HEK293 (cell line): ENCODE results near the gene LRRC7.

Source experiments
- MYNN ChIP-seq: fragments of 450-650 bp; formaldehyde crosslinking; IDR thresholded peaks from 2 replicates; pipeline ENCODE4 v1.5.1; 2016; ENCODE audit warnings: missing biosample characterization, missing genetic modification characterization, borderline replicate concordance
- SETDB1 ChIP-seq: IDR thresholded peaks from one replicate; pipeline ENCODE4 v1.6.1; 2017; ENCODE audit warnings: mild to moderate bottlenecking, low read length, moderate library complexity, mixed read lengths; ENCODE audit not compliant: insufficient read length
- ZNF24 ChIP-seq: fragments of 450-650 bp; formaldehyde crosslinking; IDR thresholded peaks from 2 replicates; pipeline ENCODE4 v1.5.1; 2016; ENCODE audit warnings: missing biosample characterization, missing genetic modification characterization
- ZNF843 ChIP-seq: fragments of 450-650 bp; formaldehyde crosslinking; IDR thresholded peaks from 2 replicates; pipeline ENCODE4 v1.5.1; 2016; ENCODE audit warnings: missing biosample characterization, missing genetic modification characterization
- TF ChIP-seq, protein P1 (sequence below): fragments of 450-650 bp; formaldehyde crosslinking; IDR thresholded peaks from 2 replicates; pipeline ENCODE4 v1.5.1; 2016; ENCODE audit warnings: missing biosample characterization, missing genetic modification characterization
- TF ChIP-seq, protein P2 (sequence below): fragments of 450-650 bp; formaldehyde crosslinking; IDR thresholded peaks from 2 replicates; pipeline ENCODE4 v1.5.1; 2016; ENCODE audit warnings: missing biosample characterization, missing genetic modification characterization

DNA sequence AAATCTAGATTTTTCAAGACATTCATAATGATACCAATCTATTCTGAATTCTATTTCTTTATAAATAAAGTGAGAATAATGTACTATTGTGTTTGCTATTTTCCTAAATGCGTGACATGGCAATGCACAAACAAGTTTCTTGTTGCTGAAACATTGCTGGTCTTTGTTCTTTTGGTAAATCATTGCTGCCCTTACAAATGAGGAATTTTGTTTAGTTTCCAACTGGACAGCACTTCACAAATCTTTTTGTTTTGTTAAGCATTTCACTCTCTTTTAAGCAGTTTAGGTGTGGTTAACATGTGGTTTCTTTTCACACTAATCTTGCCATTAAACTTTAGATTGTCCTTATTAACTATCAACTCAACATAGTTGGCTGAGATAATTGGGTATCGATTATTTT lies 94.6 kb downstream of the LRRC7 start:
- no peak for TF ChIP-seq ZNF843
- TF ChIP-seq MYNN: no peak
- TF ChIP-seq, protein P1, sequence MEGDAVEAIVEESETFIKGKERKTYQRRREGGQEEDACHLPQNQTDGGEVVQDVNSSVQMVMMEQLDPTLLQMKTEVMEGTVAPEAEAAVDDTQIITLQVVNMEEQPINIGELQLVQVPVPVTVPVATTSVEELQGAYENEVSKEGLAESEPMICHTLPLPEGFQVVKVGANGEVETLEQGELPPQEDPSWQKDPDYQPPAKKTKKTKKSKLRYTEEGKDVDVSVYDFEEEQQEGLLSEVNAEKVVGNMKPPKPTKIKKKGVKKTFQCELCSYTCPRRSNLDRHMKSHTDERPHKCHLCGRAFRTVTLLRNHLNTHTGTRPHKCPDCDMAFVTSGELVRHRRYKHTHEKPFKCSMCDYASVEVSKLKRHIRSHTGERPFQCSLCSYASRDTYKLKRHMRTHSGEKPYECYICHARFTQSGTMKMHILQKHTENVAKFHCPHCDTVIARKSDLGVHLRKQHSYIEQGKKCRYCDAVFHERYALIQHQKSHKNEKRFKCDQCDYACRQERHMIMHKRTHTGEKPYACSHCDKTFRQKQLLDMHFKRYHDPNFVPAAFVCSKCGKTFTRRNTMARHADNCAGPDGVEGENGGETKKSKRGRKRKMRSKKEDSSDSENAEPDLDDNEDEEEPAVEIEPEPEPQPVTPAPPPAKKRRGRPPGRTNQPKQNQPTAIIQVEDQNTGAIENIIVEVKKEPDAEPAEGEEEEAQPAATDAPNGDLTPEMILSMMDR (tag by site-specific recombination): no peak
- TF ChIP-seq, protein P2, sequence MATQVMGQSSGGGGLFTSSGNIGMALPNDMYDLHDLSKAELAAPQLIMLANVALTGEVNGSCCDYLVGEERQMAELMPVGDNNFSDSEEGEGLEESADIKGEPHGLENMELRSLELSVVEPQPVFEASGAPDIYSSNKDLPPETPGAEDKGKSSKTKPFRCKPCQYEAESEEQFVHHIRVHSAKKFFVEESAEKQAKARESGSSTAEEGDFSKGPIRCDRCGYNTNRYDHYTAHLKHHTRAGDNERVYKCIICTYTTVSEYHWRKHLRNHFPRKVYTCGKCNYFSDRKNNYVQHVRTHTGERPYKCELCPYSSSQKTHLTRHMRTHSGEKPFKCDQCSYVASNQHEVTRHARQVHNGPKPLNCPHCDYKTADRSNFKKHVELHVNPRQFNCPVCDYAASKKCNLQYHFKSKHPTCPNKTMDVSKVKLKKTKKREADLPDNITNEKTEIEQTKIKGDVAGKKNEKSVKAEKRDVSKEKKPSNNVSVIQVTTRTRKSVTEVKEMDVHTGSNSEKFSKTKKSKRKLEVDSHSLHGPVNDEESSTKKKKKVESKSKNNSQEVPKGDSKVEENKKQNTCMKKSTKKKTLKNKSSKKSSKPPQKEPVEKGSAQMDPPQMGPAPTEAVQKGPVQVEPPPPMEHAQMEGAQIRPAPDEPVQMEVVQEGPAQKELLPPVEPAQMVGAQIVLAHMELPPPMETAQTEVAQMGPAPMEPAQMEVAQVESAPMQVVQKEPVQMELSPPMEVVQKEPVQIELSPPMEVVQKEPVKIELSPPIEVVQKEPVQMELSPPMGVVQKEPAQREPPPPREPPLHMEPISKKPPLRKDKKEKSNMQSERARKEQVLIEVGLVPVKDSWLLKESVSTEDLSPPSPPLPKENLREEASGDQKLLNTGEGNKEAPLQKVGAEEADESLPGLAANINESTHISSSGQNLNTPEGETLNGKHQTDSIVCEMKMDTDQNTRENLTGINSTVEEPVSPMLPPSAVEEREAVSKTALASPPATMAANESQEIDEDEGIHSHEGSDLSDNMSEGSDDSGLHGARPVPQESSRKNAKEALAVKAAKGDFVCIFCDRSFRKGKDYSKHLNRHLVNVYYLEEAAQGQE: no peak
- TF ChIP-seq SETDB1: no peak
- no peak for TF ChIP-seq ZNF24
